HuH-7 (cell line): ENCODE results near the gene FOXF2.

Source experiments
- DNase-seq: peaks from one replicate; pipeline ENCODE4 v3.0.0; 2011; ENCODE audit warnings: low spot score

Gene FOXF2

GRCh38 chr6:1390946-1391799, 1.8 kb downstream of the FOXF2 start:
- DNase-seq: no peak

DNA sequence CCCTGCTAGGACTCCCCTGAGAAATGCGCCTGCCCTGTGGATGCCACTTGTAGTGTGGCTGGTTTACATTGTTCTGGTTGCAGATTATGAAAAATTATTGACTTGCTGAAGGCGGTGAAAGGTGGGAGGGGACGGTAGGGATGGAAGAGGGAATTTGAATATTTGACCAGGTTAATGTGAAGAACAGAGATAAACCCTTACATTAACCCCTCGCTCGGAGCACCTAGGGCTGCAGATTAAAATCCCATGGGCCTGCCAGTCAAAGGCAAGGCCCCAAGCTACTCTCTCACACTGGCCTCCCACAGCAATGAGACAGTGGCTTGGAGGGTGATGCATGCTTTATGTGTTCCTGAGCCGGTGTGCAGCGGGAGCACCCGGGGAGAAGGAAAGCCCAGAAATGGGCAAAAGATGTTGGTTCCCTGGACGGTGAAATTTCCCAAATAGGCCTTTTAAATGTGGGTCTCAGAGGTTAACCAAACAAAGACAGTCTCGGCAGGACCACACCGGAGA, 2.5 kb downstream of the FOXF2 start:
- DNase-seq: no peak

DNA sequence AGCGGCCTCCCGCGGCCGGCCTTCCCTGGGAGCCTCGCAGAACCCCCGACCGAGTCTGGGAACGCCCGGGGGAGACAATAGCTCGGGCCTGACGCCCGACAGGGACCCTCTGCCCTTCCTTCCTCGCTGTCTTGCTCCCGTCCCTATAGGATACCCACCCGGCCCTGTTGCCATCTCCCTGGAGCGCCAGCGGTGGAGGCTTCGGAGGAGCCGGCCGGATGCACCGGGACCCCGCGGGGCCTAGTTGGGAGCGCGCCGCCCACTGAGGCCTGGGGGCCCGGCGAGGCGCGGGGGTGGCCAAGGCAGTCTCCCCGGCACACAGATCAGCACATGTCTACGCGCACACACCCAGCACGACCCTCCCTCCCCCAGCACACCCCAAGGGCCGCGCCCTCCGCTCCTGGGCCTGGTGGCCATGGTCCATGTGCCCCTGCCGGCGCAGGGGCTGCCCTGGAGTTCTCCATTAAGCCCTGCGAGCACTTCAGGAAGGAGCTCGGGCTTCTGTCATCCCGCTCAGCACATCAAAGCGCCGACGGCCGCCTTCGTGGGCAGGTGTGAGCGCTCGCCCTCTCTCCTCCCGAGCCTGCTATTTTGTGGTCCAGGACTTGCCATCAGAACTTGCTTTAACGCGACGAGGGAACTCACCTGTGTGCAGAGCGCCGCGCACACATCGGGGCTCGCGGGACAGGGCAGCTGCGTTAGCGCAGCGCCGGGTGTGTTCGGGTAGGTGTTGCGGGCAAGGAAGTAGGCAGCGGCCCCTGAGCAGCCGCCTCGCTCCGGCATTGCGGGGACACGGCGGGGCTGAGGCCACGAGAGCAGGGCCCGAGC, 3.7 kb downstream of the FOXF2 start:
- no peak for DNase-seq

- no peak for DNase-seq
Observed at GRCh38 chr6:1393641-1394283, 4.4 kb downstream of the FOXF2 start.

DNA sequence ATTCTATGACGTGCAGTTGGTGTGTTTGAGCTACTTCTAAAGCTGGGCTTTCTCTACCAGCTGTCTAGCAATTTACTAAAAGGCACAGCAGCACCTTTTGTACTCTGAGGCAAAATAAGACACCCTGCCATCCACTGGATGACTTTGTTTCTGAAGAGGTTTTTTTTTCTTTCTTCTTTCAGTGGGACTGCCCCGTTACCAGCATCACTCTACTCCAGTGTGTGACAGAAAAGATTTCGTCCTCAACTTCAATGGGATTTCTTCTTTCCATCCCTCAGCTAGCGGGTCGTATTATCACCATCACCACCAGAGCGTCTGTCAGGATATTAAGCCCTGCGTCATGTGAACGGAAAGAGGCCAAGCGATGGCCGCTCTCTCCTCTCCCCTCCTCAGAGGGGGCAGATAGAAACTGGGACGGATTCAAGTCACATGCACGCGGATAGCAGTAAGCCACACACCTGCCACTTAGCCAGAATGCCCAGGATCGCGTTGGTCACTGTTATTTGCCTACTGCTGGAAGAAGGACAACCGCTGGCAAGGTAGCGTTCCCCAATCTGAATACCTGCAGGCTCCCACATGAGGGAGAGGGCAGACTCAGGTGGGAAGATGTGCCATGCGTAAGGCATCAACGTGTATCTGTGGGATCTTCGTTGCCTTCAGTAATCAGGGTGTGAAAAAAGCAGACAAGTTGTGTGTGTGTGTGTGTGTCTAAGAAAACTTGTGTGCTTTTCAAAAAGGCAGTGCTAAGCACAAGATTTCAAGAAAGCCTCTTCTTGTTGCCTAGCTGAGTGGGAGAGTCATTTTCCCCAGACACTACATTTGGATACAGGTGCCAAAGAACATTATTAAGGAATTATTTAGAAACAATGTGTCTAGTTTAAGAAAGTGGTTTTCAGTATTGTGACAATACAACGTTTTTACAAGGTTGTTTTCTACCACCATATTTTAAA, 5.4 kb downstream of the FOXF2 start:
- no peak for DNase-seq

DNA sequence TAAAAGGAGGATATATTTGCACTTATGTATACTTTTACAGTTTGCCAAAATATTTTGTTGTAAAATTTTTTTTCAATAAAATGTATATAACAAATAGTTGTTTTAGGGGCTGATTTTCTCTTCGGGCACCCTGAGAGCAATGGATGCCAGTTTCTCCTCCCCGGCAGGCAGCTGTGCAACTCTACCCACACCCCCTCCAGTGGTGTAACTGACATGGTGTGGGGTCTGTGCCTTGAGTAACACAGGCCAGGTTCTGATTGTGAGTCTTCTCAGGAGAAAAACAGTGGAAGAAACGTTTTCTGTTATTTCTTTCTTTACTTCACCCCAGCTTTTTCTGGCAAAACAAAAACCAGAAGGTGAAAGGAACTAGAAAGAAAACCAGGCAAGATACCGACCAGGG, 6.1 kb downstream of the FOXF2 start:
- DNase-seq: no peak

DNA sequence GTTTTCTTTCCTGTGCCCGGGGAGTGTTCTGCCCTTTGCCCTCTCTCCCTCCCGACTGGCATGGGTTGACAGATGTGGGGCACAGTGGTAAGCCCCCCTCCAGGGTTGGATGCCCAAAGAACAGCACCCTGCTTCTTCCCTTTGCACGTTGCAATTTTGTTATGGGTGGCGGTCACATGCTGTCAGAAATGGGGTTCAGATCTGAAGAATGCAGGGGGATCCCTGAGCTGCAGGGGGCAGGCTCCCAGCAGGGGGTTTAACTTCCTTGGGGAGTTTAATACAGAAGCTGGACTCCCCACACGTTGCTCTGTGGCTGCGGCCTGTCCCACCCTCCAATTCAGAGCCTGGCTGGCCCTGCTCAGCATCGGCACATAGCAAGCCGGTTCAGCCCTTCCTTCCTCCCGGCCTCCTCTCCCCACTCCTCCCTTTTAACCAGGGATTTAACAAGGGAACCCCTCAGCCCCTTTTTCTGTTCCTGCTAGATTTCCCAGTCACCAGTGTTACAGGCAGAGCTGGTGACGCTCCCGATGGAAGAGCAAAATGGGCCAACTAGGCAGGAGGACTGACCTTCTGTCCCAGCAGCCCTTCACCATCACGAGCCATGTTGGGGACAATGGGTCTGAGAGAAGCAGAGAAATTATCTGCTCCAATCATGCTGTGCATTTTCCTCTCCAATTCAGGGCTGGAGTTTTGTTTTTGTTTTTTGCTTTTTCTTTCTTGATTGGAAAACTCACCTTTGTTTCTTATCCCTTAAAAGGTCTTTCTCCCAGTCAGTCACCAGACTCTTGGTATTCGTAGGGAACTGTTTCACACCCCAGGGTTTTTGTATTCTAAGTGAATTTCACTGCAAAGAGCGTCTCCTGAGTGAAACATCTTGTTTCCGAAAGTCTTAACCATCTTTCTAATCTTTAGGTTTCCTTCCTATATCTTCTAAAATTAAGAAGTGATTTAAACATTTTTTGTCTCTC, 6.8 kb downstream of the FOXF2 start:
- DNase-seq: no peak

DNA sequence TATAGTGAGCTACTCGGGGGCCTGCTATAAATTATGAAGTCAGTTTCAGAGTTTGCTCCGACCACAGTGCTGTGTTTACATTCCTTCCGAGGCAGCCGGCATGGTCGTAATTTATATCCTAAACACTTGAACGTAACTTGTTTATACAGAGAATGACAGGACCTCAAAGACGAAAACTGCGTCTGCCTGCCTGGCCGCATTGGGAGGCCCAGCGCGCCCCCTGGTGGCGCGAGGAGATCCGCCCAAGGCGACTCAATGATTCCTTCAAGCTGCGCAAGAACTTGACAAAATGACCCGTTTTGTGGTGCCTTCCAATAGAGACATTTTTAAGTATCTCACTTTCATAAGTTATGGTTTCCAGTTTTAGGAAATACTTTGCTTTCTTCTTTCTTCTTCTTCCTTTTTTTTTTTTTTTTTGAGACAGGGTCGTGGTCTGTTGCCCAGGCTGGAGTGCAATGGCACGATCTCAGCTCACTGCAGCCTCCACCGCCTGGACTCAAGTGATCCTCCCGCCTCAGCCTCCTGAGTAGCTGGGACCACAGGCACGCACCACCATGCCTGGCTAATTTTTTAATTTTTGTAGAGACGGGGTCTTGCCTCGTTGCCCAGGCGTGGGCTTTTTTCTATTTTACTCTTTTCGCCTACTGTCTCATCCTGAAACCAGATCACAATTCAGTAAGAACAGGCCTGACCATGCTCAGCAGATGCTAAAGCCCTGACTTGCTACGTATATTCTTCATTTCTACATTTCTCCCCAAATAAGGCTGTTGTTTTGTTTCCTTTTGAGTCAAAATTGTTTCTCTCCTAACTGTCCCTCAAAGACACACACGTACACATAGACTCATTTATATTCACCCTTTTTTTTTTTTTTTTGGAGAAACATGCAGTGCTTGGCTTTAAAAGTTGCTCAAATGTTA, 7.8 kb downstream of the FOXF2 start:
- DNase-seq: peak; percentile 87

DNA sequence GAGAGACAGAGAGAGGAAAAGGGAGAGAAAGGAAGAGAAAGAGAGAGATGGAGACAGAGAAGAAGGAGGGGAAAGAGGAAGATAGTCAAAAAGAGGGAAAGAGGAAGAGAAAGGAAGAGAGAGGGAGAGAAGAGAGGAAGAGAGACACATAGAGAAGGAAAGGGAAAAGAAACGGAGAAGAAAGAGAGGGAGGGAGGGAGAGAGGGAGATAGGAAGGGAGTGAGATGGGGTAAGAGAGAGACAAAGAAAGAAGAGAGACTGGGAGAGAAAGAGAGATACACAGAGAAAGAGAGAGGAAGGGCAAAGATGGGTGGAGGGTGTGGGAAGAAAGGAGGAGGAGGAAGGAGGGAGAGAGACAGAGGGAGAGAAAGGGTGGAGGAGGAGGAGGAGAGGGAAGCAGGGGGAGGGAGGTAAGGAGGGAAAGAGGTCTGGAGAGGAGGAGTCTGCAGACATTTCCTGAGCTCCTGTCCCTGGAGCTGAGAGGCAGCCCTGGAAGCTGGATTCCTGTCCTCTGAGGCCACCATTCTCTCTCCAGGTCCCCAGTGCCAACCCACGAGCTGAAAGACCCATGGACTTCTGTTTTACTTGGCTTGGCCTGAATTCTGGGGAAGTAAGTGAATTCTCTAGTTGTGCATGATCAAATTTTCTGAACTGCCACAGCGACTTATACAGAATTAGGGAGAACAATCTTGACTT, 9.9 kb downstream of the FOXF2 start:
- no peak for DNase-seq

GRCh38 chr6:1400126-1400850, 10.9 kb downstream of the FOXF2 start:
- no peak for DNase-seq

GRCh38 chr6:1402369-1402768, 13.0 kb downstream of the FOXF2 start:
- no peak for DNase-seq

DNA sequence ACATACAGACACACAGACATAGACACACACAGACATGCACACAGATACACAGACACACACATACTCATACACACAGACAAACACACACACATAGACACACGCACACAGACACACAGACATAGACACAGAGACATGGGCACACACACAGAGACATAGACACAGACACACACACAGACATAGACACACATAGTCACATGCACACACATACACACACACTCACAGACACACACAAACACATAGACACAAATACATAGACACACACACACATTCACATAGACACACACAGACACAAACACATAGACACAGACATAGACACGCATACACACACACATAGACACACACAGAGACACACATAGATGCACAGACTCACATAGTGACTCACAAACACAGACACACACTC, 13.5 kb downstream of the FOXF2 start:
- no peak for DNase-seq

DNA sequence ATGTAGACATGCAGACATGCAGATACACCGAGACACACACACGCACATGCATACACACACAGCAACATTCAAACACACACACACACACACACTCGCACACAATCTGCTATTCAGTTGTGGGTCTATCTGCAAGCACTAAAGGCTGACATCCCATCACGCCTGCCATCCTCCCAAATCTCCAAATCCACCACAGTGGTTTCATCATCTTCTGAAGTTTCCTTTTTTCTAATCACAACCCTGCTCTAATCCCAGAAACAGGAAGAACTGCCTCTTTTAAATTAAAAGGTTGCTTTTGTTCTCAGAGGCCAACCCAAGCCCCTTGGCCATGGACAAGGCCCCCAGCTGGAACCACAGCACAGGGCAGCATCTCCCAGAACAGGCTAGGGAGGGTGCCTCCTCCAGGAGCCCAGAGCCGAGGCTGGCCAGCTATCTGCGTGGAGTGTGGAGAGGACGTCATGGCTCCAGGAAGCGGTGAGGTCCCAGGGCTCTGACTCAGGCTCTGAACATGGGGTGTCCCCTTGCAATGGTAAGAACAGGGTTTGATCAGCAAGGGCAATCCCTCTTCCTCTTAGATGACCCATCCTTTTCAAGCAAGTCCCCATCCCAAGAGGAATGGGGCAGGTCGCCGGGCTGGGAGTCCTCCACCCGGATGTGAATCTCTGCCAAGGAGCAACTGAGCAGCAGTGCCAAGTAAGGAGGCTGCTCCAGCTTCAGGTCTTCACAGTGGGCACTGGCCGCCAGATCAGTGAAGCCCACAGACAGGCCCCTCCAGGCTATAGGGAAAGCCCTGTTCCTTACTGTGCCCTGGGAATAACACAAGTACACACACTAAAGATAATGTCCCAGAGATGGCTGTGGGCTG, 14.7 kb downstream of the FOXF2 start:
- no peak for DNase-seq

- no peak for DNase-seq
Observed at GRCh38 chr6:1404713-1405098, 15.3 kb downstream of the FOXF2 start.

DNA sequence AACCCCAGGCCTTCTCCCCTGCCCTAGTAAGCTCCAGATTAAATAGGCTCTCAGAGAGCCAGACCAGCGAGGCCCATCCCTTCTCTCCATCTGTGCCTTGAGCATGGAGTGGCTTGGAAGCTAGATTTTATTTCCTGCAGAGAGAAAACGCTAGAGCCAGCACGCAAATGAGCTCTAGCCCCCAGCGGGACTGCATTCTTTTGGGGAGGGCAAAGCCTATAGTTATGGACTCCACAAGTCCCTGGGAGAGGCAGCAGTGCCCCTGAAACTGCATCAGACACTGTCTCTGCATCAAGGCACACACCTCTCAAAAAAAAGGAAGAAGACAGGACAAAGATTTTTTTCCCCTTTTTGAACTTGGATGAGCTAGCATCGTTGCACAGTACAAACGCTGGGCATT, 15.8 kb downstream of the FOXF2 start:
- DNase-seq: no peak

GRCh38 chr6:1406306-1407072, 17.1 kb downstream of the FOXF2 start:
- DNase-seq: no peak
